Upper lobe of right lung (tissue), 1 donor: ENCODE data around the gene MMP15. TPM values are rescaled to one million over a fixed set of nuclear protein-coding genes. Genes with fewer than 3 reads are reported as not detected.

Experiments used
- ATAC-seq: fragments of 200-7000 bp; cut with Tn5 transposase; one replicate; pipeline ENCODE4 v1.9.1; 2020; ENCODE audit warnings: mild to moderate bottlenecking, moderate library complexity
- DNase-seq: peaks from one replicate; pipeline ENCODE4 v3.0.0-alpha.2; 2020
- H3K27ac ChIP-seq: fragments of 200-600 bp; one replicate; pipeline ENCODE4 v1.8.0; 2022
- H3K27me3 ChIP-seq: fragments of 200-600 bp; one replicate; pipeline ENCODE4 v1.8.0; 2022; ENCODE audit warnings: mild to moderate bottlenecking
- H3K36me3 ChIP-seq: fragments of 200-600 bp; one replicate; pipeline ENCODE4 v1.8.0; 2022
- H3K4me1 ChIP-seq: fragments of 200-600 bp; one replicate; pipeline ENCODE4 v1.8.0; 2022
- H3K4me3 ChIP-seq: fragments of 200-600 bp; one replicate; pipeline ENCODE4 v1.8.0; 2022; ENCODE audit warnings: mild to moderate bottlenecking
- H3K9me3 ChIP-seq: fragments of 200-600 bp; one replicate; pipeline ENCODE4 v1.8.0; 2022
- intact Hi-C: fragments of 100-400 bp; cut with DNase I; formaldehyde crosslinking; loops from one replicate; pipeline ENCODE4 v1.11.0; 2022
- total RNA-seq: library from RNA; stranded (reverse); fragmentation: NEBNext Ultra II Directional; extraction: Animal tissue kit (Norgen Biotek cat#: 25700); gene quantifications from one replicate; pipeline ENCODE4 v1.2.1, GENCODE V29; 2021
- TF ChIP-seq, protein P1 (sequence below): fragments of 200-600 bp; IDR thresholded peaks from one replicate; pipeline ENCODE4 v1.8.0; 2022; ENCODE audit warnings: antibody characterized with exemption
- donor health status: DM: no; HTN: yes; CAD: no; lungs with severe emphysema.

Gene MMP15
- total RNA-seq, 1 donor from 2014 or later = 25.2 TPM

DNA sequence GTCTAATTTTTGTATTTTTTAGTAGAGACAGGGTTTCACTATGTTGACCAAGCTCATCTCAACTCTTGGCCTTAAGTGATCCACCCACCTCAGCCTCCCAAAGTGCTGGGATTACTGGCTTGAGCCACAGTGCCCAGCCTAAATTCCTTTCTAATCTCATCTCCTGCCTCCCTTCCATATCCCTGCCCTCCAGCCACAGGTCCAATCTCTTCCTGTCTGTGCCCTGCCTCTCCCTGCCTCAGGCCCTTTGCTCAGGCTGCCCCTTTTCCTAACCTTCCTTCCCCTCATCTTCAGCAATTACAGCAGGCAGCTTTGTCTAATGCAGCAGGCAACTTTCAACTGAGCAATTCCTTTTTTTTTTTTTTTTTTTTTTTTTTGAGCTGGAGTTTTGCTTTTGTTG lies 56.8 kb downstream of the MMP15 start:
- H3K4me3 ChIP-seq = no peak overlapping the region
- no peaks in the 10 kb centered on the region for H3K9me3 ChIP-seq
- H3K4me1 ChIP-seq = no peaks in the 10 kb centered on the region
- ATAC-seq (no peak), DNase-seq (no peak)
- intact Hi-C loops = no loop called here
- TF ChIP-seq, protein P1, sequence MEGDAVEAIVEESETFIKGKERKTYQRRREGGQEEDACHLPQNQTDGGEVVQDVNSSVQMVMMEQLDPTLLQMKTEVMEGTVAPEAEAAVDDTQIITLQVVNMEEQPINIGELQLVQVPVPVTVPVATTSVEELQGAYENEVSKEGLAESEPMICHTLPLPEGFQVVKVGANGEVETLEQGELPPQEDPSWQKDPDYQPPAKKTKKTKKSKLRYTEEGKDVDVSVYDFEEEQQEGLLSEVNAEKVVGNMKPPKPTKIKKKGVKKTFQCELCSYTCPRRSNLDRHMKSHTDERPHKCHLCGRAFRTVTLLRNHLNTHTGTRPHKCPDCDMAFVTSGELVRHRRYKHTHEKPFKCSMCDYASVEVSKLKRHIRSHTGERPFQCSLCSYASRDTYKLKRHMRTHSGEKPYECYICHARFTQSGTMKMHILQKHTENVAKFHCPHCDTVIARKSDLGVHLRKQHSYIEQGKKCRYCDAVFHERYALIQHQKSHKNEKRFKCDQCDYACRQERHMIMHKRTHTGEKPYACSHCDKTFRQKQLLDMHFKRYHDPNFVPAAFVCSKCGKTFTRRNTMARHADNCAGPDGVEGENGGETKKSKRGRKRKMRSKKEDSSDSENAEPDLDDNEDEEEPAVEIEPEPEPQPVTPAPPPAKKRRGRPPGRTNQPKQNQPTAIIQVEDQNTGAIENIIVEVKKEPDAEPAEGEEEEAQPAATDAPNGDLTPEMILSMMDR = no peak
- no peaks in the 10 kb centered on the region for H3K36me3 ChIP-seq
- H3K27ac ChIP-seq = no peak overlapping the region
- H3K27me3 ChIP-seq = no peaks in the 10 kb centered on the region

DNA sequence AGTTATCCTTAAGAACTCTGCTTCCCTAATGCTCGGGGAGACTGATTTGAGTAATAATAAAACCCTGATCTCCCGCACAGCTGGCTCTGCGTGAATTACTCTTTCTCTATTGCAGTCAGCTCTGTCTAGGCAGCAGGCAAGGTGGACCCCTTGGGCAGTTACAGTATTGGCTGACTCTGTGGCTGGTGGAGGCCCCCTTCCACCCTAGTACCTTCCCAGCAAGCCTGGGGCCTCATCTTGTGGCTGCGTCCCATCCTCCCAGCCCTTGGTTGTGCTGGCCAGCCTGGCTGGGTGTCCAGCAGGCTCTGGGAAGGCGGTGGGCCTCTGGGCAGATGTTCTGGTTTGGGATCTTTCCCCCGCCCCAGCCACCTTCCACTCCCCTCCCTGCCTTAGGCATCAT lies 59.1 kb downstream of the MMP15 start:
- no peak for ATAC-seq
- intact Hi-C loops = no loop called here

DNA sequence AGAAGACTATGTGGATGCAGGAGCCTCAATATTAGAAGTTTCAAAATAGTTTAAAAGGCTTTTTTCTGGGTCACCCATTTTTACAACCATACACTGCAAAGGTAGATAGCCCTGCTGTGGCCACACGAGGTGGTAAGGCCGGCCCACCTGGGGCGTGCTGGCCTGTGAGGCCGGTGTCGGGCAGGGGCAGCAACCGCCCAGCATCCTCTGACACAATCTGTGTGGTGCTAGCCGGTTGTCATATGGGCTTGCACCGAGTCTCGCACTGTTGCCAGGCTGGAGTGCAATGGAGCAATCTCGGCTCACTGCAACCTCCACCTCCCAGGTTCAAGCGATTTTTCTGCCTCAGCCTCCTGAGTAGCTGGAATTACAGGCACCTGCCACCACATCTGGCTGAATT lies 59.6 kb downstream of the MMP15 start:
- H3K9me3 ChIP-seq = no peaks in the 10 kb centered on the region
- H3K27me3 ChIP-seq = no peaks in the 10 kb centered on the region
- H3K4me3 ChIP-seq = no peak overlapping the region
- no peaks in the 10 kb centered on the region for H3K4me1 ChIP-seq
- intact Hi-C loops = no loop called here
- H3K27ac ChIP-seq = no peak overlapping the region
- ATAC-seq (no peak), DNase-seq (no peak)
- TF ChIP-seq, protein P1 = no peak
- no peaks in the 10 kb centered on the region for H3K36me3 ChIP-seq

More for the DNA sequence above, 59.1 kb downstream of the MMP15 start:
- Histone ChIP-seq H3K9me3 (no peaks in the 10 kb centered on the region), H3K27ac (no peak overlapping the region), H3K36me3 (no peaks in the 10 kb centered on the region), H3K27me3 (no peaks in the 10 kb centered on the region), H3K4me1 (no peaks in the 10 kb centered on the region), H3K4me3 (no peak overlapping the region)
- DNase-seq = no peak
- TF ChIP-seq, protein P1 = no peak

DNA sequence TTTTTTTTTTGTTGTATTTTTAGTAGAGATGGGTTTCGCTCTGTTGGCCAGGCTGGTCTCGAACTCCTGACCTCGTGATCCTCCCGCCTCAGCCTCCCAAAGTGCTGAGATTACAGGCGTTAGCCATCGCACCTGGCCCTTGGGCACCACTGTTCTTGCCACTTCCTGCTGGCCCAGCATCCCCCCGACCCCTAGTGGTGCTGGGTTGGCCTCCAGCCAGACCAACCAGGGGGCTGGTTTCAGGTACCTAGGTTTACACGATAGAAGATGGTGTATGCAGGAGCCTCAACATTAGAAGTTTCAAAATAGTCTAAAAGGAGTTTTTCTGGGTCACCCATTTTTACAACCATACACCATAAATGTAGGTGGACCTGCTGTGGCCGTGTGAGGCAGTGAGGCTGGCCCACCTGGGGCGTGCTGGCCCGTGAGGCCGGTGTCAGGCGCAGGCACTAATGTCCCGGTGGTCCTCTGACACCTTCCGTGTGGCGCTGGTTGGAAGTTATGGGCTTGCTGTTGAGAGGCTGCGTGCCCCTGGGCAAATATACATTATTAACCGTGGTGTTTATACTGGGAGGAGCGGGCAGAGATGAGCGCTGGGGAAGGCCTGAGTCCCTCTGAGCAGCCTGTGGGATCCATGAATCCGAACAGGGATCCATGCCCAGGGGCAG lies 60.2 kb downstream of the MMP15 start:
- DNase-seq = no peak
- no peak for ATAC-seq
- Histone ChIP-seq H3K27me3 (no peaks in the 10 kb centered on the region), H3K4me1 (no peaks in the 10 kb centered on the region), H3K27ac (no peak overlapping the region), H3K36me3 (no peaks in the 10 kb centered on the region), H3K4me3 (no peak overlapping the region), H3K9me3 (no peaks in the 10 kb centered on the region)
- intact Hi-C loops = no loop called here
- TF ChIP-seq, protein P1 = no peak

DNA sequence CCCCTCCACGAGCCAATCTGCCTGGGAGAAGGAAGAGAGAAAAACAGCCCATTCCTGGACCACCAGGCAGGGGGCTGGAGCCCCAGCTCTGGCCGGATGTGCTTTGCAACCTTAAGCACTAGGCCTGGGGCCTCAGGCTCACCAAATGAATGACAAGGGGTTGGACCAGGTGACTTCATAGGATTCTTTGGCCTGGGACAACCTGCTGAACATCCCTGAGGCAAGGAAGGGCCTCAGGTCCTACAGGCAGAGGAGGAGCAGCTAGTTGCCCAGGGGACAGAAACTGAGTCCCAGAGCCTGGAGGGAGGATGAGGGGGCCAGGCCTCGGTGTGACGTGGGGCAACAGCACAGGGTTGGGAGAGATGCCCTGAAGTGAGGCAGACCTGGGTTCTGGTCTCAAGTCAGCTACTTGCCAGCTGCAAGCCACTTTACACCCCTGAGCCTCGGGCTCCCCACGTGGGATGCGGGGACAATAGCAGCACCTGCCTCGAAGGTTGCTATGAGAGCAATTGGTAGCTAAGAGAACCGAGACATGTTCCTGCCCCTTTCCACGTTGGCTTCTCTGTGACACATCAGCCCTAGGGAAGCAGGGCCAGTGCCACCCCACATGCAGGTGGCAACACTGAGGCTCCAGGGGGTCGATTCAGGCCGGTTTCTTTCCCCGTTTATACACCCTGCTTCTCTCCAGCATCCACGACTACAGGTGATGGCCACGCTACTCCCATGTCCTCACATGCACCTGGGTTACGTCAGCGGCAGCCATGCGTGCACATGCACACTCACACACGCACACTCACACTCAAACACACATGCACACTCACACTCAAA lies 61.0 kb downstream of the MMP15 start:
- H3K4me1 ChIP-seq = no peaks in the 10 kb centered on the region
- TF ChIP-seq, protein P1 = no peak
- H3K4me3 ChIP-seq = no peak overlapping the region
- no peak for DNase-seq
- H3K9me3 ChIP-seq = no peaks in the 10 kb centered on the region
- no peaks in the 10 kb centered on the region for H3K27me3 ChIP-seq
- intact Hi-C loops = no loop called here
- H3K27ac ChIP-seq = no peak overlapping the region
- ATAC-seq = no peak
- H3K36me3 ChIP-seq = no peaks in the 10 kb centered on the region
